DND-41 (cell line): ENCODE results near the gene MSI2.

ENCODE experiments used
- ATAC-seq: fragments of 200-7000 bp; cut with Tn5 transposase; 3 replicates; pipeline ENCODE4 v1.9.1; 2021; ENCODE audit warnings: low read depth; ENCODE audit not compliant: insufficient read depth
- DNase-seq: peaks from one replicate; pipeline ENCODE4 v3.0.0-alpha.2; 2020
- H2AFZ ChIP-seq: 2 replicates; pipeline ENCODE4 v1.6.0; 2012; ENCODE audit warnings: low read depth, low read length
- H3K27ac ChIP-seq: 2 replicates; pipeline ENCODE4 v1.5.1; 2012; ENCODE audit warnings: low read length, inconsistent platforms
- H3K27me3 ChIP-seq: fragments of 200-600 bp; sonication (generic); 2 replicates; pipeline ENCODE4 v1.6.0; 2012; ENCODE audit warnings: low read length, mild to moderate bottlenecking, inconsistent platforms; ENCODE audit not compliant: insufficient read depth, poor library complexity
- H3K36me3 ChIP-seq: 2 replicates; pipeline ENCODE4 v1.5.1; 2012; ENCODE audit warnings: low read length, inconsistent platforms; ENCODE audit not compliant: insufficient read depth
- H3K4me1 ChIP-seq: 2 replicates; pipeline ENCODE4 v1.5.1; 2012; ENCODE audit warnings: mild to moderate bottlenecking, low read length; ENCODE audit not compliant: insufficient read depth
- H3K4me2 ChIP-seq: 2 replicates; pipeline ENCODE4 v1.6.0; 2012; ENCODE audit warnings: mild to moderate bottlenecking, moderate library complexity, low read length, inconsistent platforms; ENCODE audit not compliant: insufficient read depth
- H3K4me3 ChIP-seq, 2 experiments: fragments of 200-600 bp in 1 of 2; shearing (Covaris generic) in 1 of 2; 2 replicates each; pipeline ENCODE4 v1.5.1; 2012 to 2016; ENCODE audit warnings: inconsistent platforms in 2 of 2, low read length in 2 of 2, mild to moderate bottlenecking in 2 of 2, low read depth in 1 of 2, moderate library complexity in 1 of 2
- H3K79me2 ChIP-seq: 2 replicates; pipeline ENCODE4 v1.6.0; 2012; ENCODE audit warnings: low read length, inconsistent platforms; ENCODE audit not compliant: insufficient read depth
- H3K9ac ChIP-seq: 2 replicates; pipeline ENCODE4 v1.6.0; 2012; ENCODE audit warnings: low read depth, mild to moderate bottlenecking, inconsistent platforms, low read length, moderate library complexity
- H3K9me3 ChIP-seq: 2 replicates; pipeline ENCODE4 v1.5.1; 2012; ENCODE audit warnings: low read length, moderate library complexity, mild to moderate bottlenecking, inconsistent platforms; ENCODE audit not compliant: insufficient read depth, severe bottlenecking
- H4K20me1 ChIP-seq: 2 replicates; pipeline ENCODE4 v1.6.0; 2012; ENCODE audit warnings: low read length; ENCODE audit not compliant: insufficient read depth
- CTCF ChIP-seq: IDR thresholded peaks from 2 replicates; pipeline ENCODE4 v1.5.1; 2012; ENCODE audit warnings: borderline replicate concordance, low read length, moderate library complexity, mild to moderate bottlenecking; ENCODE audit not compliant: poor library complexity, severe bottlenecking; ENCODE audit errors: extremely low read depth
- EZH2 ChIP-seq: IDR thresholded peaks from 3 replicates; pipeline ENCODE4 v1.6.1; 2012; ENCODE audit warnings: borderline replicate concordance, low read depth, mild to moderate bottlenecking, moderate library complexity, low read length, inconsistent platforms; ENCODE audit not compliant: severe bottlenecking

The MSI2 gene

GRCh38 chr17:57623620-57624019, 367.3 kb downstream of the MSI2 start:
- H3K4me1 ChIP-seq, result no peaks in the 10 kb centered on the region
- H3K4me2 ChIP-seq, result no peak overlapping the region
- ATAC-seq (no peak), DNase-seq (no peak)
- H3K9ac ChIP-seq, result no peak overlapping the region
- H3K9me3 ChIP-seq, result no peaks in the 10 kb centered on the region
- no peaks in the 10 kb centered on the region for H3K27me3 ChIP-seq
- no peak for TF ChIP-seq CTCF
- no peak for TF ChIP-seq EZH2
- H3K36me3 ChIP-seq, result peaks cover 99% of the 10 kb centered on the region
- no peak overlapping the region for H2AFZ ChIP-seq
- H3K27ac ChIP-seq, result peak overlapping the region; percentile 53; the same call in 1 of the 2 replicates
- H4K20me1 ChIP-seq, result peaks cover 23% of the 10 kb centered on the region; the same call in 1 of the 2 replicates
- no peak overlapping the region for H3K4me3 ChIP-seq
- H3K79me2 ChIP-seq, result peaks cover 72% of the 10 kb centered on the region

- peaks cover 66% of the 10 kb centered on the region for H3K79me2 ChIP-seq
- H3K9ac ChIP-seq, result no peak overlapping the region
- ATAC-seq (0 out of 3 replicates have a peak, but pooled peaks have one; percentile 25), DNase-seq (no peak)
- peaks cover 100% of the 10 kb centered on the region for H3K36me3 ChIP-seq
- H2AFZ ChIP-seq, result no peak overlapping the region
- no peaks in the 10 kb centered on the region for H3K4me1 ChIP-seq
- no peak overlapping the region for H3K4me3 ChIP-seq
- peak overlapping the region; percentile 65 for H3K27ac ChIP-seq
- no peaks in the 10 kb centered on the region for H3K9me3 ChIP-seq
- no peaks in the 10 kb centered on the region for H3K27me3 ChIP-seq
- H4K20me1 ChIP-seq, result peaks cover 25% of the 10 kb centered on the region; the same call in 1 of the 2 replicates
- TF ChIP-seq EZH2, result no peak
- H3K4me2 ChIP-seq, result no peak overlapping the region
Observed at GRCh38 chr17:57624386-57624785, 368.1 kb downstream of the MSI2 start.

GRCh38 chr17:57625511-57625910, 369.2 kb downstream of the MSI2 start:
- Histone ChIP-seq H3K79me2 (peaks cover 57% of the 10 kb centered on the region), H3K27ac (peak overlapping the region; percentile 65), H3K36me3 (peaks cover 100% of the 10 kb centered on the region), H3K4me3 (no peak overlapping the region), H3K4me2 (no peak overlapping the region), H3K27me3 (no peaks in the 10 kb centered on the region), H4K20me1 (peaks cover 25% of the 10 kb centered on the region; the same call in 1 of the 2 replicates), H3K9ac (no peak overlapping the region), H2AFZ (no peak overlapping the region), H3K4me1 (no peaks in the 10 kb centered on the region), H3K9me3 (no peaks in the 10 kb centered on the region)
- no peak for TF ChIP-seq CTCF
- TF ChIP-seq EZH2, result no peak
- ATAC-seq (no peak), DNase-seq (no peak)

- Histone ChIP-seq H3K27me3 (no peaks in the 10 kb centered on the region), H3K9ac (no peak overlapping the region), H3K4me1 (no peaks in the 10 kb centered on the region), H4K20me1 (peaks cover 25% of the 10 kb centered on the region; the same call in 1 of the 2 replicates), H3K4me3 (no peak overlapping the region), H3K9me3 (no peaks in the 10 kb centered on the region), H3K4me2 (no peak overlapping the region), H3K36me3 (peaks cover 100% of the 10 kb centered on the region), H3K27ac (peak overlapping the region; percentile 65), H2AFZ (no peak overlapping the region), H3K79me2 (peaks cover 57% of the 10 kb centered on the region)
- no peak for DNase-seq
- no peak for ATAC-seq
- TF ChIP-seq CTCF (no peak), EZH2 (no peak)
Observed at GRCh38 chr17:57625957-57626356, 369.6 kb downstream of the MSI2 start.
